Lower leg skin (tissue), 4 donors: ENCODE data around the gene LGR4. TPM values are rescaled to one million over a fixed set of nuclear protein-coding genes. Genes with fewer than 3 reads are reported as not detected.

Experiments used
- DNase-seq, 2 donors: peaks; one replicate each; pipeline ENCODE4 v3.0.0-alpha.2; 2019; ENCODE audit warnings: low spot score in 2 of 2
- H3K4me3 ChIP-seq: fragments of 200-600 bp; sonication (generic); 2 replicates; pipeline ENCODE4 v1.5.1; 2017; ENCODE audit warnings: mild to moderate bottlenecking, low read depth; ENCODE audit not compliant: poor library complexity, severe bottlenecking
- POLR2A ChIP-seq, 2 donors: fragments of 450-650 bp; IDR thresholded peaks; one replicate each; pipeline ENCODE4 v1.6.1; 2016 to 2017; ENCODE audit warnings: antibody characterized with exemption in 2 of 2, mild to moderate bottlenecking in 1 of 2, moderate library complexity in 1 of 2
- WGBS, 2 donors: methylation state at CpG; one replicate each; pipeline ENCODE4 v1.1.5; 2018; 5-methylcytosine and 5-hydroxymethylcytosine counted together
- intact Hi-C: fragments of 100-400 bp; cut with DNase I; formaldehyde crosslinking; loops from one replicate; pipeline ENCODE4 v1.15.0; 2023; ENCODE audit warnings: low total_unique reads
- total RNA-seq, 4 donors: library from RNA; depleted of rRNA; stranded (reverse); fragments of >200 nt; gene quantifications; one replicate each; pipeline ENCODE4 v1.1.0, GENCODE V29; 2016
- TF ChIP-seq, protein P1 (sequence below), 3 donors: fragments of 450-650 bp; IDR thresholded peaks; one replicate each; pipeline ENCODE4 v1.5.1; 2016; ENCODE audit warnings: antibody characterized with exemption in 3 of 3, mild to moderate bottlenecking in 3 of 3, moderate library complexity in 2 of 3

LGR4 gene
- total RNA-seq, 4 donors from 2014 or later: 32.0 to 70.2 (median 50.4) TPM

DNA sequence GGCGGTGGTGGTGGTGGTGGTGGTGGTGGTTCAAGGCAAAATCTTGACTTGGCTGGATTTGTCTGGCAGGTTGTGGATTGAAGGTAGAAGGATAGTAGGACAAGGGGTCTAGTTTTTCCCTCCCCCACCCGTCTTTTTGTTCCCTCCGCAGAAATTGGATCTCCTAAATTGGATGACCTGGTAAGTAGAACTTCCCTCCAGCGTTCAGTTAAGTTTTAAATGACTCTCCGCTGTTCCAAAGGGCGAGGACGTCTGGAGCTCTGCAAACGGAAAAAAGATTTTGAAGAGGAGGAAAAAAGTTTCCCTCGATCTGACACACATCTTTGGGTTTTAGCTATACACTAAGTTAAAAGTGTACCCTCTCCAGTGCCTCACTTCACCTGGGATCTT lies 422 bp upstream of the LGR4 start:
- DNase-seq: no peak
- no peak for TF ChIP-seq POLR2A (IDR thresholded peaks at IDR 0.05)
- TF ChIP-seq, protein P1, sequence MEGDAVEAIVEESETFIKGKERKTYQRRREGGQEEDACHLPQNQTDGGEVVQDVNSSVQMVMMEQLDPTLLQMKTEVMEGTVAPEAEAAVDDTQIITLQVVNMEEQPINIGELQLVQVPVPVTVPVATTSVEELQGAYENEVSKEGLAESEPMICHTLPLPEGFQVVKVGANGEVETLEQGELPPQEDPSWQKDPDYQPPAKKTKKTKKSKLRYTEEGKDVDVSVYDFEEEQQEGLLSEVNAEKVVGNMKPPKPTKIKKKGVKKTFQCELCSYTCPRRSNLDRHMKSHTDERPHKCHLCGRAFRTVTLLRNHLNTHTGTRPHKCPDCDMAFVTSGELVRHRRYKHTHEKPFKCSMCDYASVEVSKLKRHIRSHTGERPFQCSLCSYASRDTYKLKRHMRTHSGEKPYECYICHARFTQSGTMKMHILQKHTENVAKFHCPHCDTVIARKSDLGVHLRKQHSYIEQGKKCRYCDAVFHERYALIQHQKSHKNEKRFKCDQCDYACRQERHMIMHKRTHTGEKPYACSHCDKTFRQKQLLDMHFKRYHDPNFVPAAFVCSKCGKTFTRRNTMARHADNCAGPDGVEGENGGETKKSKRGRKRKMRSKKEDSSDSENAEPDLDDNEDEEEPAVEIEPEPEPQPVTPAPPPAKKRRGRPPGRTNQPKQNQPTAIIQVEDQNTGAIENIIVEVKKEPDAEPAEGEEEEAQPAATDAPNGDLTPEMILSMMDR (IDR thresholded peaks at IDR 0.05): no peak
- intact Hi-C loops: no loop called here
- WGBS, 2 donors: 3 to 6% methylated on average over 9 of the region's 9 CpGs
- H3K4me3 ChIP-seq: no peak overlapping the region

DNA sequence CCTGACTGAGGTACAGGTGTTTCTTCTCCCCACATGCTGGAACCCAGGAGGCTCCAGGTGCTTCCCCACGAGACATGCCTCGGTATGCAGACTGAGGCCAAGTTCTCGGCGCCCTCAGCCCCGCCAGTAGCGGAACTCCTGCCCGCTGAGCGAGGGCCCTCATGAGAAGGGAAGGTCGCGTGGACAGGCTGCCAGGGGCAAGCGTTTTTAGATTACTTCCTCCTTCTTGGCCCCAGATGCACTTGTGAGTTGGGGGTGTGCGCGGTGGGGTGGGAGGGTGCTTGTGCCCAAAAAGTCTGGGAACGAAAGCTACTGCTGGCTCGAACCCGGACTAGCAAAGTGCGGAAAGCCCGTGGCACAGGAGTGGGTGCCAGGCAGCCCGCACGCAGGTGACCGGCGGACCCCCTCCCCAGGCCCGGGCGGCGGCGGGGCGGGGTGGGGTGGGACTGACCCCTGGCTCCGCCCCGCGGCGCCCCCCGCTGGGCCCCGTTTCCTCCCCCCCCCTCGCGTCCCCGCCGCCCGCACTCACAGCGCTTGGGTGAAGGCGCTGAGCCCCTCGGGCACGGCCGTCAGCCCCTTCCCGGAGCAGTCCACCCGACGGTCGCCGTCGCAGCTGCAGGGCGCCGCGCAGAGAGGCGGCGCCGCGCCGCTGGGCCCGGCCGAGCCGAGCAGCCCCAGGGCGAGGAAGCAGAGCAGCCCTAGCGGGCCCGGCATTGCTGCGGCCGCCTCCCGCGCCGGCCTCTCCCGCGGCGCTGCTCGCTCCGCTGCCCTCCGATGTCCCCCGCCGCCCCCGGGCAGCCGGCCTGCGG lies 797 bp downstream of the LGR4 start:
- WGBS, 2 donors: 0 to 1% methylated on average over 13 to 15 of the region's 79 CpGs
- TF ChIP-seq, protein P1 (IDR thresholded peaks at IDR 0.05): no peak
- TF ChIP-seq POLR2A (IDR thresholded peaks at IDR 0.05): no peak
- H3K4me3 ChIP-seq: peak overlapping the region; percentile 69
- intact Hi-C loops: no loop called here
- DNase-seq: peak; percentile 37 to 89

DNA sequence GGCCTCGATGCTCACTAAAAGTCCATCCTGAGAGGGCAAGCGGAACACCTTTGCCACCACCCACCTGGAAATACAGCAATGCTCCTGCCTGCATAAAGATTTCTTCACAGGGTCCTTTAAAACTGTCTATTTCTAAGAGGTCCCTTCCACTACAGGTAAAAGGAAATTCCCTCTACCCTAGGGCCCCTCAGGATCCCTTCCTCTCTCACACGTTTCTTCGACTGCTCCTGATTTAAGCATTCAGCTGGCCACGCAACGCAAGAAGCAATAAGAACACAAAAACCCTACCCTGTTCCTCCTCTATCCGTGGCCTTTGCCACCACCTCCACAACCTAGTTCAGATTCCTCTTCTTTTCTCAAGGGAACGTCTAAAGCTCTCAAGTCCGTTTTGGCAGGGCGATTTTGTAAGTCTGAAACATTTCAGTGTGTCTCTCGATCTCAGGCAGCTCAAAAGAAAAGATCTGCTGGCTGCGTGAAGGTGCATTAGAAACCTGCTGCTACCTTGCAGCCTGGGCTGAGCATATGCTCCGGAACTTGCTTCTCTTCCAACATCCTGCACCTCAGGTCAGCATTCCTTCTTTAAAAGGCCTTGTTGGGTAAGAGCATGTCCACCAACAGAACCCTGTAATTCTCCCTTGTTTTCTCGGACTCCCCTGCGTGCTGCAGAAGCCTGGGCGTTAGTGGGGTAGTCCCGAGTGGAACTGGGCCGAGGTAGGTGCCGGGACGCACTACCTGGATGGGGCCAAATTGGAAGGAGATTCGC lies 1.6 kb downstream of the LGR4 start:
- peak overlapping the region; percentile 69 for H3K4me3 ChIP-seq
- WGBS, 2 donors: 21 to 22% methylated on average over 21 of the region's 21 CpGs
- no peak for DNase-seq
- intact Hi-C loops: no loop called here
- no peak for TF ChIP-seq POLR2A (IDR thresholded peaks at IDR 0.05)
- TF ChIP-seq, protein P1 (IDR thresholded peaks at IDR 0.05): no peak

DNA sequence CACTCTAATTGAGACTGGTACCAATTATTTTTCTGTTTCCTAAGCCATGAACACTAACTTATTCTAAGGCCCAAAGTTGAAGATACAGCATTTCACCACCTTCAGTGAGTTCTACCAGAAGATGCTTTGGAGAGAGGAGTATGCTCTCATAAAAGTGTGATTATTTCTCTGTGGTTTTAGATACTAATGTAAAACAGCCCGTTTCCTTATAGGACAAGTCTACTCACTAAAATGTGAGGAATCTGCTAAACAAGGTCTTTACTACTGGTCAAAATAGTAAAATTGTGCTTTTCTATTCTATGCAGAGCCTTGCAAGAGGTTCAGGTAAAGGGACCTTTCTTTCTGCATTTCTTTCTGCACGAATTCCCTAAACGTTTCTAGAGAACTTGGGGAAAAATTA lies 2.4 kb downstream of the LGR4 start:
- intact Hi-C loops: no loop called here
- H3K4me3 ChIP-seq: no peak overlapping the region
- TF ChIP-seq, protein P1 (IDR thresholded peaks at IDR 0.05): no peak
- no peak for TF ChIP-seq POLR2A (IDR thresholded peaks at IDR 0.05)
- WGBS, 2 donors: 29 to 31% methylated on average over 3 of the region's 3 CpGs
- no peak for DNase-seq

DNA sequence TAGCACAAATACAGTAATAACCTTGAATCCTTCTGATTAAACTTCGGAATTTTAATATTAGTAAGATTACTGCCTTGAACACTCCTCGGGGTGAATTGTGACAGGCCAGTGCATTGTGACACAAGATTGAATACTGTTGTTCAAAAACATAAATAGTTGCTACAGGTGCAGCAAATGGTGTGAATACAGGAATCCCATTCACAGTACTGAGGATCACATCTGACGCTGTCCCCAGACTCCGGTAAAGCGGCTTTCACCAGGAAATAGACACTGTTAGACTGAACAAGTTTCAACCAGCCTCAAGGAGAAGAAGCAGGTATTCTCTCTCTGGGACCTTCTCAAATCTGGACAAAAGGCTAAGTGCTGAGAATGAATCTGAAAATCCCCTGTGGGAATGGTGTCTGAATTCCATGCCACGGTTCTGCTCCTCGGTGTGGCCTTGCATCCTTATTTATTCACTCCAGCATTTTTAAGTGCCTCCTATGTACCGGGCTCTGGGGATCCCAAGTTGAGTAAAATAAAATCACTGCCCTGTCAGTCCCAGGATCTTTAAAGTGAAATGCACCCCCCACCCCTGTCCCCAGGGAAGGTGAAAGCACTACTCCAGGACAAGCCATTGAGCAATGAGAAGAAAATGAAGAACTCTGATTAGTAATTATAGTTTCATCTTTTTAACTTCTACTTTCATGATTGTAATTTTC lies 3.4 kb downstream of the LGR4 start:
- TF ChIP-seq, protein P1 (IDR thresholded peaks at IDR 0.05): no peak
- no peak for TF ChIP-seq POLR2A (IDR thresholded peaks at IDR 0.05)
- 43 to 47% methylated on average over 8 of the region's 8 CpGs for WGBS, 2 donors
- intact Hi-C loops: no loop called here
- DNase-seq: no peak
- no peak overlapping the region for H3K4me3 ChIP-seq
